ENCODE results near the gene NPIPA2.
"Not testable (repeated sequence)": the region's sequence is repeated elsewhere in the genome, so short reads cannot be mapped to it uniquely, and the experiment has no call there.

Gene NPIPA2

GRCh38 chr16:14742273-14743128 is at the start of gene NPIPA2:
Gene NPIPA2, plus strand, starts transcription at chr16:14742533. Its CDS starts 5,533 bp downstream, at chr16:14748066.
- DNase-seq, result not testable (repeated sequence)

DNA sequence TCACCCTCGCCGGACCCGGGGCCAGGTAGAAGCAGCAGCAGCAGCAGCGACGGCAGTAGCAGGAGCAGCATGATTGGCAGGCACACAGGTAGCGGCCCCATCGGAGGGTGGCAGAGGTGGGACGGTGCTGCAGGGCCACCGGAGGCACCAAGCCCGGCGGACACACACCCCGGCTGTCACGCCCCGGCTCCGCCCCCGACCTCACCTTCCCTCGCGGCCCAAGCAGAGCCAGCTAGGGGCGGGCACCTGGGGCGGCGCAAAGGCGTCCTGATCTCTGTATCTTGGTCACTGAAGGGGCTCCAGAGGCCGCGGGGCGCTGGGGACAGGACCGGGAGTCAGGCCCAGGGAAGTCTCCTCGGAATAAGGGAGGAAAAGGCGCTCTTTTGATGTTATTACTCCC is 48.2 kb upstream of the NPIPA2 start, which contains the start of gene PLA2G10:
Gene PLA2G10, minus strand, starts transcription at position 180 of the 400 bp plus-strand sequence. Its CDS starts 79 bp downstream, at position 101.
- DNase-seq, result not testable (repeated sequence)

DNA sequence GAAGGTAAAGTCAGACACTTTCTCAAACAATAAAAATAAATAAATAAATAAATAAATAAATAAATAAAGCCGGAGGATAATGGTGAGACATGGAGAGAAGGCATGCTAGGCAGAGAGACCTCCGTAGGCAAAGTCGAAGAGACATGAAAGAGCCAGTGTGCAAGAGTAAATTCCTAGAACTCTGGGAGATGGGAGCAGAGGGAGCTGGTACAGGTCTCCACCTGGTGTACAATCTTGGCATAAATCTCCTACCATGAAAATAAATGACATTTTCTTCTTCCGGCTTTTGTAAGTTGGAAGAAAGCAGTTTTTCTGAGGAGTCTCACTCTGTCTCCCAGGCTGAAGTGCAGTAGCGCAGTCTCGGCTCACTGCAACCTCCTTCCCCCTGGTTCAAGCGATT is 40.5 kb upstream of the NPIPA2 start:
- not testable (repeated sequence) for DNase-seq

GRCh38 chr16:14702672-14703071 is 39.7 kb upstream of the NPIPA2 start:
- not testable (repeated sequence) for DNase-seq

- not testable (repeated sequence) for DNase-seq
Observed at GRCh38 chr16:14703156-14704011, 38.9 kb upstream of the NPIPA2 start, which contains the start of gene NPIPA3. Gene NPIPA3, plus strand, starts transcription at chr16:14703411. Its CDS starts 5,533 bp downstream, at chr16:14708944.

- DNase-seq, result not testable (repeated sequence)
Observed at GRCh38 chr16:14733233-14733632, 9.1 kb upstream of the NPIPA2 start.

GRCh38 chr16:14740832-14741385 is 1.4 kb upstream of the NPIPA2 start:
- not testable (repeated sequence) for DNase-seq

DNA sequence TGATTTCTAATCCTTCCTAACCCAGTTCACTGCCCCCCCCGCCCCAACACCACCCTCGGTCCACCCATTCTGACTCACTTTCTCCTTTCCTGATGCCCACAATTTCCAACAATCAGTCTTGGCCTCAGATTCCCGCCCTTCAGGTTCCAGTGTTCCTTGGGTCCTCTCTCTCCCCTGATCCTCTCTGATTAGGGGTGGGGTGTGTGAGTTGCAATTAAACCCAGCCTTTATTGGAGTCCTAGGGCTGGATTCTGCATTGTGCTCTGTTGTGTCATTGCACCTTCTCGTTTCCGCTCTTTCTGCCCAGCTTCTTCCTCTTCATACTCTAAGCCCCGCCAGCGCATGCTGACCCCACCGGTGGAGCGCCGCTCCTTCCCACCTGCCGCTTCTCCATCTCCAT is 539 bp upstream of the NPIPA2 start:
- not testable (repeated sequence) for DNase-seq

DNA sequence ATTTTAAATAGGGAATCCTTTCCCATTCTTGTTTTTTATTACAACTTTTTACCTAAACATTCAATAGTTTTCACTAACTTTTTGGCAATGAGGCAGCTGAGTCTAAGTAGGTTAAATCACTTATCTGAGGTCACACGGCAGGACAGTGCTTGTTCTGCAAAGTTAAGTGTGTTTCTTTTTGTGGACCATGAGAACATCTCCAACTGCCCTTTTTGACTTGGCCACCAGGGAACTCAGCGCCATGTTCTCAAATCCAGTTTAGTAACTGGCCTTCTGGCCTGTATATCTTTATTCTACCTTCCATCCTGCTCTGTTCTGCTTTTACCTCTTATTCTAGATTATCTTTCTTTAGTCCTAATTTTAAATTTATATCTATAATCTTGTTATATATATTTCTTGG is 31.3 kb downstream of the NPIPA2 start:
- not testable (repeated sequence) for DNase-seq

GRCh38 chr16:14775624-14776023 is 33.3 kb downstream of the NPIPA2 start:
- DNase-seq, result not testable (repeated sequence)

DNA sequence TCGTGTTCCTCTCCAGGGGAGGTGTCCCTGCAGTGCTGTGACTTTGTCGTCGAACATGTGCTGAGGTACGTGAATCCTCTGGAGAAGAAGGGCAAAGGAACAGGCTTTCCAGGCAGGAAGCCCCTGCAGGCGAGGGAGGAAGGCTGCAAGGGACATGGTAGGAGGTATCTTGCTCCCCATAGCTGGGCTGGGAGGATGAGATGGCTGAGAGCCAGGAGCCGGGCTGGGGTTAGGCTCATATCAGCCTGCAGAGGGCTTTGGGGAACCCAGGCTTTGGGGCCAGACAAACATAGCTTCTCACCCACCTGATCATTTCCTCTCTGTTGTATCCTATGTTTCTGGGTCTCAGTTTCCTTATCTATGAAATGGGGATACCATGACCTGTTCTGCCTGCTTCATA is 34.4 kb downstream of the NPIPA2 start:
- not testable (repeated sequence) for DNase-seq

DNA sequence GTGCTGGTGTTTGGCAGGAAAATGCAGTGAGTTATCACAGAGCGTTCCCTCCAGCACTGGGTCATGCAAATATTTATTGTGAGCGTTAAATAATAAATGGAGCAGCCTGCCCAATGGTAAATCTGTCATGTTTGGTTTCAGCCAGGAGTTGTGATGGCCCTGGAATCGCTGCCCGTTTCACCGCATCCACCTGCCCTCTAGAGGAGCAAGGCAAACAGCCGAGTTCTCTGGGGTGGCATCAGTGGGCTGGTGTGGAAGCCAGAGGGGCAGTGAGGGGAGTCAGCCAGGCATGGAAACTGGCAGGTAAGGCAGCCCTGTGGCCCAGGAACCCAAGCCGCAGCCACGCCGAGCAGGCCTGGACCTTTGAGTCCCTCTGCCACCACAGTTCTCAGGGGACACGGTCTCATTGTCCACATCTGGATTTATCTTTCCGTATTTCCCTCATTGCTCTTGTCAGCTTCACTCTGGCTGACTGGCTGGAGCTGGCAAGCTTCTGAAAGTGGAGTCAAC is 37.1 kb downstream of the NPIPA2 start:
- not testable (repeated sequence) for DNase-seq

DNA sequence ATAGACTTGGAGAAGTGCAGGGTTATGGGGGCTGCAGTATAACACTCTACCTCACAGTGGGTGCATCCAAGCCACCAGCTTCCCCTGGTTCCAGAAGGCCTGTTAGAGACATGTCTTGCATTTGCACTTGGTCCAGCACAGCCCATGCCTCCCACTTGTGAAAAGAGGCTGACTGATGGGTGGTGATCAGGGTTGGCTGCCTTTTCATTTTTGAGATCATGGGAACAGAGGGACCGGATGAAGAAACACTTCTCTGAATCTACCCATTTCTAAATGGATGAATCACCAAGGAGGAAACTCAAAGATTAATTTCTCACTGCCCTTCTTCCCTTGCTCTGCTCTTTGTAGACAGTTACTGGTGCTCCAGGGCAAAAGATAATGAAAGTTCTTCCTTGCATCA is 43.8 kb downstream of the NPIPA2 start:
- not testable (repeated sequence) for DNase-seq

- not testable (repeated sequence) for DNase-seq
Observed at GRCh38 chr16:14789577-14789976, 47.2 kb downstream of the NPIPA2 start.

- DNase-seq, result not testable (repeated sequence)
Observed at GRCh38 chr16:14790320-14790956, 48.1 kb downstream of the NPIPA2 start.

DNA sequence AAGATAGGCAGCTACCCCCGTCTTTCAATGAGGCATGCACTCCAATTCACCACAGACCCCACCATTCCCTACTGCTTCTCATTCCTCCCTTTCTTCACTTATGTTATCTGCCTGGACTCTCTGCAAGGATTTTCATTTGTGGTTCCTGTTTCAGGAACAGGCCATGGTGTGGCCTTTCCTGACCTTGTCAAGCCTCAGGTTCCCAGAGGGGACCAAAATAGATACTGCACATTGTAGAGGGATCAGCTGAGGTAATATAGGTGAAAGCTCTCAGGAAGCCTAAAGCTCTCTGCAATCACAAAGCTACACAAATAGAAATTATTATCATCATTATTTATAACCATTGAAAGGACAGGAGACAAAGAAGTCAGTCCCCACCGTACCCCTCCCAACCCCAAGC is 50.6 kb downstream of the NPIPA2 start:
- not testable (repeated sequence) for DNase-seq

DNA sequence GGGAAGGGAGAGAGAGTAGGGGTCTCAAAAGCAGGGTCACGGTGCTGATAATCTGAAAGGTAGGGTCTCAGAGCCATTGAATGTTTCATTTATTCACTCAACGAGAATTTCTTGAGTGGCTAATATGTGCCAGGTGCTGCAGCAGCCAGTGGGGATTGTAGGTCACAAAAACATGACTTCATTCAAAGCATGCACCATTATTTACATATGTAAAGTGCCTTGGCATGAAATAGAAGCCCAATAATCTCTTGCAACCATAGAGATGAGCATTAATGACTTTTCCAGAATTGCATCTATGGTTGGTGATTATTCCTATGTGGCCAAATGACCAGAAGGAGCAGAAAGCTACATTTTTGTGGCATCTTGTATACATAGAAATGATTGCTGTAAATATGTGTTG is 55.2 kb downstream of the NPIPA2 start:
- not testable (repeated sequence) for DNase-seq

- DNase-seq, result not testable (repeated sequence)
Observed at GRCh38 chr16:14803577-14803976, 61.2 kb downstream of the NPIPA2 start.

DNA sequence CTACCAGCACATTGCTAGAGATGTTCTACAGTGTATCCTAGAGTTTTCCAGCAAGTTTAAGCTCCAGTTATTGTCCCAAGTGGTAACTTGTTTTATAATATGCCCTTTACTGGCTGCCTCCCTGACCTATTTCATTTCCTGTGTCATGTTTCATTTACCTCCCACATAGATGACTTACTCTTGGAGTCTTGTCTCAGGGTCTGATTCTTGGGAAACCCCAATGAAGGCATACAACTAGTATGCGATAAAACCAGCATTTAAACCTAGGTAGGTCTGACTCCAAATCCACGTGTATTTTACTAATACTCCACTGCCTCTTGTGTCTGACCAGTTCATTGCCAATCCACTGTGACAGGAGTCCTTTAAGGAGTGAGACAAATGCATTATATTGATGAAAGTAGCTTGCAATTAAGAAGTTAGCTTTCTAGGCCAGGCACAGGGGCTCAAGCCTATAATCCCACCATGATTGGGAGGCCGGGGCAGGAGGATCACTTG is 64.9 kb downstream of the NPIPA2 start:
- DNase-seq, result not testable (repeated sequence)

DNA sequence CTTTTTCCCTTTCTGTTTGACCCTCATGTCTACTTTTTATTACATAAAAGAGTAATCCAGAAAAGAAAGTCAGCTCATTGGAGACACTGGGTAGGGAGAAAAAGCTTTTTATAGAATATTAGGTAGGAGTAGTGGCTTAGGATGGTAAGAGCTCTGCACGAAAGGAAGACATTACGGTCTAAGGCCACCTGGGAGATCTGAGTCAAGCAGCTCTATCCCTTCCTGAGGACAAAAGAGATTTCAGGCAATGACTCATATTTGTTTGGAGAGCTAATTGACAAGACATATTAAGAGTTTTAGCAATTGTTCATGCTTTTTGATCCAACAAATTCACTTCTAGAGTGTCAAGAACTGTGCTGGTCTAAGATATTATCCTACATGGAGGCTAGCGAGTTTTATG is 71.6 kb downstream of the NPIPA2 start:
- DNase-seq, result not testable (repeated sequence)

All from inflammatory macrophage treated with lipopolysaccharide for 4 hours (primary cell).